NCI-H187 treated with DMSO at 0.1 percent for 48 hours (cell line): ENCODE results near the gene ARF5.

Source experiments
- DNase-seq: peaks from one replicate; lab custom pipeline; 2025; lab: John Stamatoyannopoulos, UW

The ARF5 gene

GRCh38 chr7:127635659-127636285 lies 47.6 kb downstream of the ARF5 start:
- DNase-seq: no peak

GRCh38 chr7:127638197-127638596 lies 50.0 kb downstream of the ARF5 start:
- no peak for DNase-seq
